ENCODE data around the gene ITIH5.

DNA sequence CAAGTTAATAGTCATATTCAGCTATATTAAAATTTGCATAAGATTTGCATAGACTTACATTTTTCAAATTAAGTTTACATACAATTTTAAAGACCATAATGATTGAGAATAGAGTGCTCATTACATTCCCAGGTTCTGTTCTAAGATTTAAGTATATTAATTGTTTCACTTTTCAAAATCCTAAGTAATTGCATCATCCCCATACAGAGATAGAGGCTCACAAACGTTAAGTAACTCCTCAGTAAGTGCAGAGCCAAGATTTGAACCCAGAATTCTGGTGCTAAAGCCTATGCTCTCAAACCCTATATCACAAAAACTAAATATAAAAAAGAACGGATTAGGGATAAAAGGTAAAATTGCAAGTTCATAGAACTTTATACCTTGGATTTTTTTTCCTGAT, 2.1 kb downstream of the ITIH5 start:
- TF ChIP-seq, protein P1, sequence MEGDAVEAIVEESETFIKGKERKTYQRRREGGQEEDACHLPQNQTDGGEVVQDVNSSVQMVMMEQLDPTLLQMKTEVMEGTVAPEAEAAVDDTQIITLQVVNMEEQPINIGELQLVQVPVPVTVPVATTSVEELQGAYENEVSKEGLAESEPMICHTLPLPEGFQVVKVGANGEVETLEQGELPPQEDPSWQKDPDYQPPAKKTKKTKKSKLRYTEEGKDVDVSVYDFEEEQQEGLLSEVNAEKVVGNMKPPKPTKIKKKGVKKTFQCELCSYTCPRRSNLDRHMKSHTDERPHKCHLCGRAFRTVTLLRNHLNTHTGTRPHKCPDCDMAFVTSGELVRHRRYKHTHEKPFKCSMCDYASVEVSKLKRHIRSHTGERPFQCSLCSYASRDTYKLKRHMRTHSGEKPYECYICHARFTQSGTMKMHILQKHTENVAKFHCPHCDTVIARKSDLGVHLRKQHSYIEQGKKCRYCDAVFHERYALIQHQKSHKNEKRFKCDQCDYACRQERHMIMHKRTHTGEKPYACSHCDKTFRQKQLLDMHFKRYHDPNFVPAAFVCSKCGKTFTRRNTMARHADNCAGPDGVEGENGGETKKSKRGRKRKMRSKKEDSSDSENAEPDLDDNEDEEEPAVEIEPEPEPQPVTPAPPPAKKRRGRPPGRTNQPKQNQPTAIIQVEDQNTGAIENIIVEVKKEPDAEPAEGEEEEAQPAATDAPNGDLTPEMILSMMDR (conservative IDR thresholded peaks at IDR 0.05; ENCODE audit: low read length), result no peak
- TF ChIP-seq EZH2phosphoT487 (IDR thresholded peaks at IDR 0.05; ENCODE audit: borderline replicate concordance, low read depth, low read length), result no peak

All from OCI-LY7 (cell line).